ENCODE data around the gene CNR2.
A peak's percentile ranks its signal among the peaks of the same experiment; 100 is the strongest.
"Not testable (repeated sequence)": the region's sequence is repeated elsewhere in the genome, so short reads cannot be mapped to it uniquely, and the experiment has no call there.

The CNR2 gene

DNA sequence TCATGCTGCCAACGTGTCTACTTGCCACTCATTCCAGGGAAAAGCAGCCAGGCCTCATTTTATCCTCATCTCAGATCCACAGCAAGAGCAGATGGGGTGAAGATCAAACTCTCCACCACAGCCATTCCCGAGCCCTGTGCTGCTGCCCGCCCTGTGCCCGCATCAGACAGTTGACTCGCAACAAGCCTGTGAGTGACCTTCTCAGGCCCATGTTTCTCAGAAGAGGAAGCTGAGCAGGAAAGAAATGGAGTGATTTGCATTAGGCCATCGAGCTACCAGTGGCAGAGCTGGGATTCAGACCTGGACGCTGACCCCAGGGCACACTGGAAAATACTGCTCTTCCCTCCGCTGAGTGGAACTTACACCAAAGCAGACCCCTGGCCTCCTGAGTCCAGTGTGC, 1.2 kb downstream of the CNR2 start:
- Histone ChIP-seq H3K4me3 (ENCODE audit: low read length) (no peak overlapping the region), H3K27me3 (ENCODE audit: insufficient read depth, low read length) (no peaks in the 10 kb centered on the region), H3K9ac (ENCODE audit: low read depth, low read length) (no peak overlapping the region), H3K9me3 (ENCODE audit: insufficient read depth, low read depth, low read length) (no peaks in the 10 kb centered on the region), H3K4me1 (ENCODE audit: insufficient read depth, low read length) (no peaks in the 10 kb centered on the region), H3K36me3 (ENCODE audit: insufficient read depth, low read depth, low read length) (no peaks in the 10 kb centered on the region), H3K27ac (ENCODE audit: low read length) (no peak overlapping the region)

DNA sequence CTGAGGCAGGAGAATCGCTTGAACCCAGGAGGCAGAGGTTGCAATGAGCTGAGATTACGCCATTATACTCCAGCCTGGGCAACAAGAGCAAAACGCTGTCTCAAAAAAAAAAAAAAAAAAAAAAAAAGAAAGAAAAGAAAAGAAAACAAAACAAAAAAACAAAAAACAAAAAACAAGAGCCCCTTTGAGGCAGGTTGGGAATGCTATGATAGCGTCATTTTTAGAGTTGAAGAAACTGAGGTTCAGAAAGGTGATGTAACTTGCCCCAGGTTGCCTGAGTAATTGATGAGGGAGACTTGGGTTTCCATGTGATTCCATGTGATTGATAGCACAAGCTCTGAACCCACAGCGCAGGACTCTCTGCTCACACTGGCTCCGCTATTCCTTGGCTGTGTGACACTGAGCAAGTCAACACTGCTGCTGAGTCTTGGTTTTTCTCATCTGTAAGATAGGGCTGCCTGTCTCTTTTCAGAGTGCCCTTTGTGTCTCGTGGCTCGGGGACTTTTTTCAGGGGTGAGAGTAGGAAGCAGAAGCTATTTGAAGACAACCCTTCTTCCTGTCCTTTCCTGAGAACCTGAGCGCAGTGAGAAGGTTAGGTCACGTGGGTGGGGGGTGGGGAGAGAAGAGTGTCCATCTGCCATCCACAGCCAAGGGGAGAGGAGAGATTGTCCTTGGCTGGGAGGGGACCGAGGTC, 2.5 kb downstream of the CNR2 start:
- Histone ChIP-seq H3K9ac (ENCODE audit: low read depth, low read length) (no peak overlapping the region), H3K27ac (ENCODE audit: low read length) (no peak overlapping the region), H3K27me3 (ENCODE audit: insufficient read depth, low read length) (peaks cover 4% of the 10 kb centered on the region; the same call in 1 of the 2 replicates), H3K9me3 (ENCODE audit: insufficient read depth, low read depth, low read length) (no peaks in the 10 kb centered on the region), H3K4me1 (ENCODE audit: insufficient read depth, low read length) (no peaks in the 10 kb centered on the region), H3K36me3 (ENCODE audit: insufficient read depth, low read depth, low read length) (no peaks in the 10 kb centered on the region), H3K4me3 (ENCODE audit: low read length) (no peak overlapping the region)

DNA sequence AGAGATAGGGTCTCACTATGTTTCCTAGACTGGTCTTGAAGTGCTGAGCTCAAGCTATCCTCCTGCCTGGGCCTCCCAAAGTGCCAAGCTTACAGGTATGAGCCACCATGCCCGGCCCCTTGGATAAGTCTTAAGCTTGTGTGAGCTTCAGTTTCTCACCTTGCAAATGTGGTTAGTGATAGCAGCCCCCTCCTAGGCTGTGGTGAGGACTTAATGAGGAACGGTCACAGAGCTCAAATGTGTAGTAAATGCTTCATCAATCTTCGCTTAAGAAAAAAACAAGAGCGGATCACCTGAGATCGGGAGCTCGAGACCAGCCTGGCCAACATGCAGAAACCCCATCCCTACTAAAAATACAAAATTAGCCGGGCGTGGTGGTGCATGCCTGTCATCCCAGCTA, 3.0 kb downstream of the CNR2 start:
- Histone ChIP-seq H3K36me3 (ENCODE audit: insufficient read depth, low read depth, low read length) (no peaks in the 10 kb centered on the region), H3K27ac (ENCODE audit: low read length) (no peak overlapping the region), H3K9me3 (ENCODE audit: insufficient read depth, low read depth, low read length) (no peaks in the 10 kb centered on the region), H3K4me1 (ENCODE audit: insufficient read depth, low read length) (no peaks in the 10 kb centered on the region), H3K27me3 (ENCODE audit: insufficient read depth, low read length) (peaks cover 6% of the 10 kb centered on the region; the same call in 1 of the 2 replicates), H3K9ac (ENCODE audit: low read depth, low read length) (no peak overlapping the region), H3K4me3 (ENCODE audit: low read length) (no peak overlapping the region)

DNA sequence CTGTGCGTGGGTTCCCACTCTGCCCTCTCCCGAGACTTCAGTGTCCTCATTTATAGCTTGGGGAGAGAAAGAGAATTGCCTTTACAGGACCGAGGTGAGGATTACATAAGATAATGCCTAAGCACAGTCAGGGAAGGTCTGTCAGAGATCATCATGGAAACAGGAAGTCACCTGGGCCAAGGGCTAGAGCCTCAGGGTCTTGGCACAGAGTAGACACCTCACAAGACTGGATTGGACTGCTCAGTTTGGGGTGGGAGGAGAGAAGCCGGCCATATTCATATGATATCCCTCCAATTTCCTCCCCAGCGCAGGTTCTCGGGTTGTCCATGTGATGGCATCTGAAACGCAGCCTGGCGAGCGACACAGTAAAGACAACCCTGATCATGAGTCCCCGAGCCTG, 3.8 kb downstream of the CNR2 start:
- Histone ChIP-seq H3K9ac (ENCODE audit: low read depth, low read length) (no peak overlapping the region), H3K4me1 (ENCODE audit: insufficient read depth, low read length) (peaks cover 3% of the 10 kb centered on the region; the same call in 1 of the 2 replicates), H3K27ac (ENCODE audit: low read length) (no peak overlapping the region)

DNA sequence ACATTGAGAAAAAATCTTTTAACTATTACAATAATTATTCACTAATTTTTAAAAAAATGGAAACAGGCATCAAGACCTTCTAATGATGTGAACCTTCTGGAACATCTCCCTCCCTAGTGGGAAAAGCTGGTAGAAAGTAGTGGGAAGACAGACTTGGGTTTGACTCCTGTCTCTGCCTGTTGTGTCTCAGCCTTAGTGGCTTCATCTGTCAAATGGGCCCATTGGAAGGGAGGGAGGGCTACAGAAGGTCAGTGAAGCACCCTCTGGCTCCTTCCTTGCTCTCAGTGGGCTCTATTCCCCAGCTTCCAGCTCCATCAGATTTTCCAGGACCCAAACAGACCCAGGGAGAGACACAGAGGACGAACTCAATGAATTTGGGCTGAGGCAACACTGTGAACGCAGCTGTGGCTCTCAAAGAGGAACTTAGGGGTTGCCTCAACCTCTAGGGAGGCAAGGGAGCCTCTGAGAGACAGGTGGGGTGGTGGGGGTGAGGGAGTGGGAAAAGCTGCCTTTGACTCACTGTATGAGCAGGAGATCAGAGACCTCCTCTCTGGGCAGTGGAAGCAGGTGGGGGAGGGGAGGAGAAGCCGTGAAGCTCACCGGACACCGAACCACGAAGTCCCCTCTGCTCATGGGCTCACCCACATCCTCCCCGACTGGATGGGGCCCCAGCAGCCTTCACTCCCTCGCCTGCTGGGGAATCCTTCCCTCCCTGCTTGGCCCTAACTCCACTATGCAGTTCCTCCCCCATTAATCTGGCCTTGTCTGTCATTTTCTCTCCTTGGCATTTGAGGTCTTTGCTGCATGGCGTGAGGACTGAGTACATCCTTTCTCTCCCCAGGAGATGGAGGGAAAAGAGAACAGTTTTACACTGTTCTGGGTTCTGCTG, 4.5 kb downstream of the CNR2 start:
- Histone ChIP-seq H3K36me3 (ENCODE audit: insufficient read depth, low read depth, low read length) (no peaks in the 10 kb centered on the region), H3K4me3 (ENCODE audit: low read length) (no peak overlapping the region), H3K27ac (ENCODE audit: low read length) (no peak overlapping the region), H3K4me1 (ENCODE audit: insufficient read depth, low read length) (peaks cover 3% of the 10 kb centered on the region), H3K9me3 (ENCODE audit: insufficient read depth, low read depth, low read length) (no peaks in the 10 kb centered on the region), H3K9ac (ENCODE audit: low read depth, low read length) (no peak overlapping the region), H3K27me3 (ENCODE audit: insufficient read depth, low read length) (peaks cover 21% of the 10 kb centered on the region)

More for the DNA sequence above, 3.8 kb downstream of the CNR2 start:
- H3K4me3 ChIP-seq (ENCODE audit: low read length) = no peak overlapping the region
- no peaks in the 10 kb centered on the region for H3K9me3 ChIP-seq (ENCODE audit: insufficient read depth, low read depth, low read length)
- peaks cover 14% of the 10 kb centered on the region; the same call in 1 of the 2 replicates for H3K27me3 ChIP-seq (ENCODE audit: insufficient read depth, low read length)
- no peaks in the 10 kb centered on the region for H3K36me3 ChIP-seq (ENCODE audit: insufficient read depth, low read depth, low read length)

DNA sequence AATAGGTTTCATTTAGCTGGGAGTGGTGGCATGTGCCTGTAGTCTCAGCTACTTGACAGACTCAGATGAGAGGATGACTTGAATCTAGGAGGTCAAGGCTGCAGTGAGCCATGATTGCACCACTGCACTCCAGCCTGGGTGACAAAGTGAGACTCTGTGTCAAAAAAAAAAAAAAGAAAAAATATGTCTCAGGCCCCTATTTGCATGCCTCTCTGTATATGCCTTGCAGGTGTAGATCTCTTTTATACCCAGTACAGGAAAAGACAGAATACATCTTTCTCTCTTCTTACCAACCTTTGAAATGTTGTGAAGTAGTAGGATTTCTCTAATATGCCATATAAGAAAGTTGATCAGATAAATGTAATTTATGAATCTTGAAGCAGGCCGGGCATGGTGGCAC, 6.4 kb downstream of the CNR2 start:
- H3K9ac ChIP-seq (ENCODE audit: low read depth, low read length) = no peak overlapping the region
- H3K27me3 ChIP-seq (ENCODE audit: insufficient read depth, low read length) = peaks cover 40% of the 10 kb centered on the region
- no peak overlapping the region for H3K4me3 ChIP-seq (ENCODE audit: low read length)
- no peak overlapping the region for H3K27ac ChIP-seq (ENCODE audit: low read length)
- H3K4me1 ChIP-seq (ENCODE audit: insufficient read depth, low read length) = peaks cover 3% of the 10 kb centered on the region
- H3K9me3 ChIP-seq (ENCODE audit: insufficient read depth, low read depth, low read length) = no peaks in the 10 kb centered on the region
- no peaks in the 10 kb centered on the region for H3K36me3 ChIP-seq (ENCODE audit: insufficient read depth, low read depth, low read length)

DNA sequence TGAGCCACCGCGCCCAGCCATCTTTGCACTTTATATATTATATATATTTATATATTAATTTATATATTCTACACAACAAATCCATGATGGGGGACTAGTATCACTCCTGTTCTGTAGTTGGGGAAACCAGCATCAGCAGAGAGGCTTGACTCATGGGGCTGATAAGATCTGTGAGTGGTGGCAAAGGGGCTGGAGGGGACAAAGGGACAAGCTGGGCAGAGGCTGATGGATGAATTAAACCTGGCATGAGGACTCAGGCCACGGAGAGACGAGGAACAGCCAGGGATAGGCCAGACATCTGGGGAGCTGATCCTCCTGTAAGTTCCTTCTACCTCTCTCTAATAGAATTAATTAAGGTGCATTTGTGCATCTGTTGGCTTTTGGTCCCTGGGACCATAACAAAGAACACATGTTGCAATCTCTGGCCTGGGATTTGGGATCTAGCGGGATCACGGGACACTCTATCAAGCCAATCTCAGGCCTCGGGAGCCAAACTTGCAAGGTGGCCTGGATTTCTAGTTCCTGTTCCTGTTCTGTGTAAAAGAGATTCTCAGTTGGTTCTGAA, 7.6 kb downstream of the CNR2 start:
- Histone ChIP-seq H3K27me3 (ENCODE audit: insufficient read depth, low read length) (peaks cover 52% of the 10 kb centered on the region), H3K27ac (ENCODE audit: low read length) (no peak overlapping the region), H3K4me1 (ENCODE audit: insufficient read depth, low read length) (peaks cover 3% of the 10 kb centered on the region), H3K36me3 (ENCODE audit: insufficient read depth, low read depth, low read length) (no peaks in the 10 kb centered on the region), H3K4me3 (ENCODE audit: low read length) (no peak overlapping the region), H3K9me3 (ENCODE audit: insufficient read depth, low read depth, low read length) (no peaks in the 10 kb centered on the region), H3K9ac (ENCODE audit: low read depth, low read length) (no peak overlapping the region)

DNA sequence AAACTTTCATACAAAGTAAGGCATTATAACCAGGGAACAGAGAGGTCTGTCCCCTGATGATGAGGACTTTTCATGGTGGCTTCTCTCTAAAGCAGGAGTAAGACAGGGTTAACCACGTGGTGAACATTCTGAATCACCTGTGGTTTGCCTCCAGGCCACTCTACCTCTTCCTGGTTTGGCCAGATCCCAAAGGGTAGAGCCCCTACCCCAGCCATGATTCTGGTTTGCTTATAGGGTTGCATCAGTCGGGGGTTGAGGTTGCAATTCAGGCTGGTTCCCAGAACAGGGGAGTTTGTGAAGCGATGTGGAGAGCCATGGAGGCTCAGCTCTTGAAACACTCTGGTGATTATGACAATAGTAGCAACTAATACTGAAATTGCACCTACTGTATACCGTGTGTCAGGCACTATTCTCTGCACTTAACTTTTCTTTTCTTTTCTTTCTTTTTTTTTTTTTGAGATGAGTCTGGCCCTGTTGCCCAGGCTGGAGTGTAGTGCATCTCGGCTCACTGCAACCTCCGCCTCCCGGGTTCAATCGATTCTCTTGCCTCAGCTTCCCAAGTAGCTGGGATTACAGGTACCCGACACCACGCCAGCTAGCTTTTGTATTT, 8.3 kb downstream of the CNR2 start:
- no peaks in the 10 kb centered on the region for H3K36me3 ChIP-seq (ENCODE audit: insufficient read depth, low read depth, low read length)
- H3K4me1 ChIP-seq (ENCODE audit: insufficient read depth, low read length) = peaks cover 3% of the 10 kb centered on the region
- no peak overlapping the region for H3K4me3 ChIP-seq (ENCODE audit: low read length)
- H3K27ac ChIP-seq (ENCODE audit: low read length) = no peak overlapping the region
- H3K9ac ChIP-seq (ENCODE audit: low read depth, low read length) = no peak overlapping the region
- H3K9me3 ChIP-seq (ENCODE audit: insufficient read depth, low read depth, low read length) = no peaks in the 10 kb centered on the region
- peaks cover 53% of the 10 kb centered on the region for H3K27me3 ChIP-seq (ENCODE audit: insufficient read depth, low read length)

DNA sequence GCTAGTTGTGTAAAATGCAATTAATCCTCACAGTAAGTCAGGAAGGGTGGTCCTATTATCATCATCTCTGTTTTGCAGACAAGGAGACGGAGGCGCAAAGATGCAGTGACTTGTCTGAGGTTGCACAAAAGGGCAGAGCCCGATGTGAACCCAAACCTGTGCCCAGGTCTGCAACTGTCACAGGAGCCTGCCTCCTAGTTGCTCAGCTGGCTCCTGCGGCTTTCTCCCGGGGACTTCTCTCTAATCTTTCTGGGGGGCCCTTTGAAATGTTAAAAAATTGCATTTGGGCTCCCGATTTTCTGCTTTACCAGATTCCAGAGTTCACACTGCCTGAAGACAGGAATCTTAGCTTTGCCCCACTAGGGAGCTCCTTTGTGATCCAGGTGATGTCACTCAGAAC, 9.4 kb downstream of the CNR2 start:
- Histone ChIP-seq H3K9ac (ENCODE audit: low read depth, low read length) (no peak overlapping the region), H3K4me3 (ENCODE audit: low read length) (peak overlapping the region; percentile 58; the same call in 1 of the 2 replicates), H3K27ac (ENCODE audit: low read length) (no peak overlapping the region), H3K27me3 (ENCODE audit: insufficient read depth, low read length) (peaks cover 53% of the 10 kb centered on the region), H3K4me1 (ENCODE audit: insufficient read depth, low read length) (peaks cover 3% of the 10 kb centered on the region), H3K9me3 (ENCODE audit: insufficient read depth, low read depth, low read length) (no peaks in the 10 kb centered on the region), H3K36me3 (ENCODE audit: insufficient read depth, low read depth, low read length) (no peaks in the 10 kb centered on the region)

DNA sequence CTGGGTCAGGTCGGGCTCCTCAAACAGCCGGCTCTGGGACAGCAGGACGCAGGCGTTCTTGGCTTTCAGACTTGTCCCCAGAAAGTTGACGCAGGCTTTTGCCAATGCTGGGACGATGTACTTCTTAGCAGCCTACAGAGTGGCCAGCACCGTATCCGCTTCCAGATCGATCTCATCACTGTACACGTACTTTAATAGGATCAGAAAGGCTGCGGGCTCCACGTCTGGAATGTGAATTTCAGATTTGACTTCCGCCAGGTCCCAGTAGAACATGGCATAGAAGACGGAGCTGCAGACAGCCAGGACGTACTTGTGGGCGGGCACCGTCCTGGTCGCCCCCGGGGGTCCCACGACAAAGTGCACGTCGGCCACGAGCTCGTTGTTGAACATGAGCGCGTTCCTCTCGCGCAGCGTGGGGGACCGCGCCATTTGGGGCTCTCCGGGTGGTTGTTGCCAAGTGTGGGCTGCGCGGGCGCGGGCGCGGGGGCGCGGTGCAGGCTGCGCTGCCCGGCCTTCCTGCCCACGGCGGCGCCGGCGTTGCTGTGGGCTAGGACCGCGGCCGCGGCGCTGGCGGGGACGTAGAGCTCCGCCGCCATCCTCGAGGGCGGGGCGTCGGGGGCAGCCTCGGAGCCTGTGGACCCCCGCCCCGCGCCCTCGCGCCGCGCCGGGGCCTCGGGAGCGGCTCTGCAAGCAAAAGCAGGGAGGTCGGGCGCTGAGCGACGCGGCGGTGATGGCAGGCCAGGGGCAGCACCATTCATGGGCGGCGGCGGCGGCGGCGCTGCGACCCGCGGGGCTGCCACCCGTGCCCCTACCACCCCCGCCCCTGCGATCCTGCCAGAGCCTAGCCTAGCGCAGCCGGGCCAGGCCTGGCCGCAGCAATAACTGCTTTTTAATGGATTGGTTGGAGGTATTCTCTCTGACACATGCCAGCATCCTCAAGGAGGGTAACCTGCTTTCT, 10.6 kb downstream of the CNR2 start:
- Histone ChIP-seq H3K4me3 (ENCODE audit: low read length) (peak overlapping the region; percentile 58; the same call in 1 of the 2 replicates), H3K4me1 (ENCODE audit: insufficient read depth, low read length) (peaks cover 3% of the 10 kb centered on the region), H3K27ac (ENCODE audit: low read length) (no peak overlapping the region), H3K27me3 (ENCODE audit: insufficient read depth, low read length) (peaks cover 53% of the 10 kb centered on the region), H3K9ac (ENCODE audit: low read depth, low read length) (no peak overlapping the region), H3K36me3 (ENCODE audit: insufficient read depth, low read depth, low read length) (no peaks in the 10 kb centered on the region), H3K9me3 (ENCODE audit: insufficient read depth, low read depth, low read length) (no peaks in the 10 kb centered on the region)

DNA sequence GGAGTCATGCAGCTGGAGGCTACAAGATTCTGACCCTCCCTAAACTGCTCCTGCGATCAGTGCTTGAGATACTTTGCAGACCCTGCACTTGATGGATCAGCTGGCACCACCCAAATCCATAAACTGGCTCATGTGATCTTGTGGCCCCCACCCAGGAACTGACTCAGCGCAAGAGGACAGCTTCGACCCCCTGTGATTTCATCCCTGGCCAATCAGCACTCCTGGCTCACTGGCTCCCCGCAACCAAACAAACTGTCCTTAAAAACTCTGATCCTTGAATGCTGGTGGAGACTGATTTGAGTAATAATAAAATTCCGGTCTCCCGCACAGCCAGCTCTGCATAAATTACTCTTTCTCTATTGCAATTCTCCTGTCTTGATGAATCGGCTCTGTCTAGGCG, 13.1 kb downstream of the CNR2 start:
- not testable (repeated sequence) for H3K4me1 ChIP-seq (ENCODE audit: insufficient read depth, low read length); H3K27ac ChIP-seq (ENCODE audit: low read length); H3K9me3 ChIP-seq (ENCODE audit: insufficient read depth, low read depth, low read length); H3K9ac ChIP-seq (ENCODE audit: low read depth, low read length); H3K36me3 ChIP-seq (ENCODE audit: insufficient read depth, low read depth, low read length); H3K4me3 ChIP-seq (ENCODE audit: low read length)
- H3K27me3 ChIP-seq (ENCODE audit: insufficient read depth, low read length) = peaks cover 46% of the 10 kb centered on the region
